GM19328 (cell line): Measurements from ENCODE around the gene PHLDA1.

ENCODE experiments used
- ATAC-seq: cut with Tn5 transposase; IDR thresholded peaks from one replicate; pipeline ENCODE4 v1.9.1; 2021; ENCODE audit warnings: mild to moderate bottlenecking, moderate library complexity; ENCODE audit not compliant: unreplicated experiment

Gene PHLDA1

DNA sequence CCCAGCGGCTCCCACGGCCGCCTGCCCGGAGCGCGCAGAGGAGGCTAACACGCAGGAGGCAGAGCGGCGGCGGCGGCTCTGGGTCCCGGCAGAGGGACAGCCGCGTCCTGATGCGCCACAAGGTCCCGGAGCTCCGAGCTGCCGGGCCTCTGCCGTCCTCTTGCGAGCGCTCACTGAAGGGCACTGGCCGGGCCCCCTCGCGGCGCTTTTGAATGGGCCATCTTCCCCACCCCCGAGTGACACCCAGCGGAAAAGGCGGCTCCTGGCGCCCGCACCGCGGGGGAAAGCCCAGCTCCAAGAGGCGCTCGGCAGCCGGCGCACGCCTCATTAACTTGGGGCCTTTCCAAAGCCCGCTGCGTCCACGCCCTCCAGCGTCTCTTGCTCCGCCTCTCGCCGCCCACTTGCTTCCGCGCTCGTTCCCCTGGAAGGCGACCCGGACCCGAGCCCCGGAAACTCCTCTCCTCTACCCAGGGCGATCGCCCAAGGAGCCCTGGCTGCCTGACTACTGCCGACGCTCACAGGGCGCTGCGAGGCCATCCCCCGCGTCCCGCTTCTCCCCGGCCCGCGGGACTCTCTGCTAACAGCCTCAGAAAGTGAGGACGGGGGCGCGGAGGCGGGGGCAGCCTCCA is at the start of gene PHLDA1:
TSS of gene PHLDA1 (minus strand) at position 363 of the 629 bp plus-strand sequence.
- ATAC-seq = peak; percentile 86

DNA sequence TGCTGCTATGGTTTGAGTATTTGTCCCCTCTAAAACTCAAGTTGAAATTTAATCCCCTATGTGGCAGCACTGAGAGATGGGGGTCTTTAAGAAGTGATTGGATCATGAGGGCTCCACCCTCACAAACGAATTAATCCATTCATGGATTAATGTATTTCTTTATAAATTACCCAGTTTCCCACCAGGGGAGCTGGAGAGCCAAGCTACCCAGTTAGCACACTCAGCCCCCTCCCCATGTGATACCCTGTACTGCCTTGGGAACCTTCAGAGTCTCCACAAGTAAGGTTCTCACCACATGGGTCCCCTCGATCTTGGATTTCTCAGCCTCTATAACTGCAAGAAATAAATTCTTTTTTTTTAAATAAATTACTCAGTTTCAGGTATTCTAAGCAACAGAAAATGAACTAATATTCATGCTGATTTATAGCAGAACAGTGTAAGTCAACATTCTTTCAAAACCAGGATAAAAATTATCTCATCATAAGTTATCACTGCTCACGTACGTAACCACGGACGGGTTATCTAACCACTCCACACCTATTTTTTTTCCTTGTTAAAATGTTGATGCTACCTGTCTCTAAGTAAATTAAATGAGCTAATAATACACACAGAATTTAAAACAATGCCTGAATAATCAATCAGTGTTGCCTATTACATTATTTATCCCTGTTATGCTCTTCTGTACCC is 49.3 kb upstream of the PHLDA1 start:
- ATAC-seq = no peak

DNA sequence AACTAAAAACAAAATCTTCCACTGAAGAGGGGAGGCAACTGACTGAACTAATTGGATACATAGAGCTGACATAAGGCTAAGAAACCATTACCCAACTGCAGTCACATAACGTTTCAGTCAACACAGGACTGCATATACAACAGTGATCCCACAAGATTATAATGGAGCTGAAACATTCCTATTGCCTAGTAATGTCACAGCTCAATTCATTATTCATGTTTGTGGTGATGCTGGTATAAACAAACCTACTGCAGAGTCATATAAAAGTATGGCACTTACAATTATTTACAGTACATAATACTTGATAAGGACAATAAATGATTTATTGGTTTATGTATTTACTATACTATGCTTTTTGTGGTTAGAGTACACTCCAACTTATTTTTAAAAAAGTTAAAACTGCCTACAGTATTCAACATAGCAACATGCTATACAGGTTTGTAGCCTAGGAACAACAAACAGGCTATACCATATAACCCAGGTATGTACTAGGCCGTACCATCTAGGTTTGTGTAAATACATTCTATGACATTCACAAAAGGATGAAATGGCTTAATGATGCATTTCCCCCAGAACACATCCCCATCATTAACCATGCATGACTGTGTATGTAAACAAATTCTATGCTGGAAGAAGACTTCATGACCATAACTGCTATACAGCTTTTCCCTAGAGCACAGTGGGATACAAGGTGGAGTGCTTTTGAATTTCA is 48.6 kb upstream of the PHLDA1 start:
- ATAC-seq = no peak

DNA sequence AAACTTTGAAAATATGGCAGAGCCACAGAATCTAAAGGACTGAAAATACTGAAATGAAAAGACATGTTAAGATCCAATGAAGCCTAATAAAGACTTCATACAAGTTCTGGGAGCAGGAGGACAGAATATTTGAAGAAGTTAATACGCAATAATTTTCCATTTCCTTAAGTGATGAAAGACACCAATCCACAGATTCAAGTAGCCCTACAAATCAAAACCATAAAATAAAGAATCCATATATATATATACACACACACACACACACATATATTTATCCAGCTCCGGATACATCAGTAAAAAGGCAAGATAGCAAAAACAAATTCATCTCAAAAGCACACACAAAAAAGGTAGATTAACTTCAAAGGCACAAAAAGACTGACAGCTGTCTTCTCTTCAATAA is 47.2 kb upstream of the PHLDA1 start:
- no peak for ATAC-seq

DNA sequence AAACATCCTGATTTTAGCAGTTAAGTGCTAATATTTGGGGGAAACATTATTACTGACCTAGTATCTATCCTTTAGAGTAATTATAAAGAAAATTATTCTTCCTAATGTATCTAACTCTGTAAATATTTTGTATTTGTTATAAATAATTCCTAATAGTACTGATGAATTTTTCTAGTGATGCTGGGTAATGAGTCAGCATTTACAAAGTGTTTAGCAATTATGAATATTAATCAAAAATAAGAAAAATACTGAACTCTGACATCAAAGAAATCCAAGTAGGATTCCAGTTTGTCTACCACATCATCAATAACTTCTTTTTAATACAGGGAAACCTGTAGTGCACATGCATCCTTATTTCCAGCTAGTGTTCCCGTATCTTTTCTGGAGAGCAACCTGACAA is 43.9 kb upstream of the PHLDA1 start:
- no peak for ATAC-seq

DNA sequence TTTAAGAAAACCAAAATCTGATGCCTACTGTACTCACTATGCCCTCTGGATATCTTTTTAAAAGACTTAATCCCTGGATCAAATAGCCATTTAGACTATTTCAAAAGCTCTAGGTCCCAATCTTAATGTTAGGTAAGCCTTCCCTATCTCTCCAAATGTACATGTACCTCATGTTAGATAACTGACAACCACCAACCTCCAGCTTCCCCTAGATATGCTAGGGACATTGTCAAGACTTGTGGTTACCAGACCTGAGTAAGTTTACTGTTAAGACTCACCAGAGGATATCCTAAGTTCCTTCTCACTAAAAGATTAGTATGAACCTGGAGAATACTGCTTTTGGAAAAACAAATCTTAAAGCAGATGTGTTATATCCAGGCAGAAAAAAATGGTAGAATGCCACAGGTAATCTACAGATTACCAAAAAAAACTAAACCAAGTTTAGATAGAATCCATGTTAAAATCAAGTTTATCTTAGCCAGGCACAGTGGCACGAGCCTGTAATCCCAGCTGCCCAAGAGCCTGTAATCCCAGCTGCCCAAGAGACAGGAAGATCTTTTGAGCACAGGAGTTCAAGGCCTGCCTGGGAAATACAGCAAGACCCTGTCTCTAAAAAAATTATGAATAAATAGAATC is 43.2 kb upstream of the PHLDA1 start:
- no peak for ATAC-seq

DNA sequence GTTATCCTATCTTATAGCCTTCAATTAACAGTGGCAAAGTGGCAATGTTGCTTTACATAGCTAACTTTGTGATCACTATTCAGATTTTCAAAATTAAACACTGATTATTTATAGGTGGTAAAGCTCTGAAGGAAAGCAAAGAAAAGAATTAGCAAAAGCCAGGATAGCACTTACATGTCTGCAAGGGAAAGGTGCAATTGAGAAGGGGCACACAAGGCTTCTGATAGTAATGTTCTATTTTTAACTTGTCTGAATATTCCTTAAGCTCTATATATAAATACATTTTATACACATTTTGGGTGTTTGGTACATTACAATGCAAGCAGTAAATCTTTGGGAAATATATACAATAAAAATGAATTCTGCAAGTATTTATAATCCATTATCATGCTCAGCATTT is 42.0 kb upstream of the PHLDA1 start:
- no peak for ATAC-seq

DNA sequence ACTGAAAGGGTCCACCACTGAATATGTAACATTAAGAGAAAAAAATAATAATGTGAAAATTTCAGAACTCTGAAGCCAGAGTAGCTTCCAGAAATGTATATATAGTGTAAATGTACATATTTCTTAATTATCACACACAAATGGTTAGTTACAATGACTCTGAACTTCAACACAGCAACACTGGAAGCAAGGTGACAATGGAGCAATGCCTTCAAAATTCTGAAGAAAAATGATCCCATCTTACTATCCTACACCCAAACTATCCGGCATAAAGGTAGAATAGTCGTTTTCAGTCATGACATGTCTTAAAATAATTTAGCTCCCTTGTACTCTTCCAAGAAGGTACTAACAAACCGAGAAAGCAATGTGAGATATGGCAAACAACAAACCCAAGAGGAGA is 41.0 kb upstream of the PHLDA1 start:
- ATAC-seq = no peak

DNA sequence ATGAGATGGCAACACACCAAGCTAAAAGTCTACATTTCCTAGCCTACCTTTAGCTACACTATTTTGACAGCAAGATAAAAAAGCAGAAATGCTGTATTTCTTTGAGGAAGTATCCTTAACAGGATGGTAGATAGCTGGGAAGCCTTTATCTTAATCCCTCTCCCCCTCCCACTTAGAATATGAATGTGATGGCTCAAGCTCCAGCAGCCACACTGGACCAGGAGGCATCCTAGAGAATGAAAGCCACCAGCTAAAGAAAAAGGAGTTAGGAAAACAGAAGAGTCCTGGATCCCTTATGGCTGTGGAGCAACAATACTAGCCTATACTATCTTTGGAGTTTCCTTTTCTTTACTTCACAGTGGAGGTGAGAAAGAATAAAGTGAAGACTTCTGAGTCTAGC is 37.8 kb upstream of the PHLDA1 start:
- no peak for ATAC-seq

DNA sequence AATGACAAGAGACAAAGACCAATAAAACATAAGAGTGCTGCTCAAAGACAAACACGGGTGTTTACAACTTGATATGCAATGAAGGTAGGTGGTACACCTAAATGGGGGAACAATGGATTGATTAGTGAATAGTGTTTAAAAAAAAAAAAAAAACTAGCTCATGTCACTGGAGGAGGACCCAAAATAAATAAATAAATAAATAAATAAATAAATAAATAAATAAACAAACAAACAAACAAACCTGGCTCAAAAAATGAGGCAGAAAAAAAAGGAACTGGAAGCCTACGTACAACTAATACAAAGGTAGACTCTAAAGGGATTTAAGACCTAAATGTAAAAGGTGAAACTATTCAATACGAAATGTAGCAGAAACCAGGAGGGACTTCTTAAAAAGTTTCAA is 34.3 kb upstream of the PHLDA1 start:
- ATAC-seq = no peak

DNA sequence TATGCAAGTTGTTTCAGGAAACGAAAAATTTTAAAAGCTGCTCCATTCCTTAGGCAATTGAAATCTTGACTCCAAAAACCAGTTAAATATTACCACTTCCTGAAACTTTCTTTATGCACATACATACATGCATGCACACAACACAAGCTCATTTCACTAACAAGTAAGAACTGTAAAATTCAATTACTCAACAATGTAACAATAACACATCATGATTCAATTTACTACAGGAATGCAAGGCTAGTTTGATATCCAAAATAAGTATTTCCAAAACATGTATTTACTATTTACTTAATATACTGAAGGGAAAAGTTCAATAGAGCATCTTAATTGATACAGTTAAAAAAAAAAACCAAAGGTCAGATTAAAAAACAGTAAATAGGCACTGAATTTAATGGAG is 33.3 kb upstream of the PHLDA1 start:
- no peak for ATAC-seq

DNA sequence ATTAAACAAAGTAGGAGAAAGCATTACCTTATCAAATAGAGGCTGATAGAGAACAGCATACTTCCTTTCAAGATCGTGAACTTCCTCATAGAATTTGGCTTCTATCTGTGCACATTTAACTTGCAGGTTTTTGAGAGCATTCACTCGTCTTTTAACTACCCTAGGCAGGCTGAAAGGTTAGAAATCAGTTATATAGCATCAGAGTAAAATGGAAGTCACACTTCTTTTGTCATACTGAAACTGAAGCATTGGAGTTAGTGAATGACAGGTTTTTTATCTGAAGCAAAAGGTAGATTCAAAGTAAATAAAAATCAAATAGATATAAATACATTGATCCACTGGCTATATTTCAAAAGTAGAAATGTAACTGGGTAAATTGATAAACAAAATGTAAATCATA is 28.5 kb upstream of the PHLDA1 start:
- no peak for ATAC-seq

DNA sequence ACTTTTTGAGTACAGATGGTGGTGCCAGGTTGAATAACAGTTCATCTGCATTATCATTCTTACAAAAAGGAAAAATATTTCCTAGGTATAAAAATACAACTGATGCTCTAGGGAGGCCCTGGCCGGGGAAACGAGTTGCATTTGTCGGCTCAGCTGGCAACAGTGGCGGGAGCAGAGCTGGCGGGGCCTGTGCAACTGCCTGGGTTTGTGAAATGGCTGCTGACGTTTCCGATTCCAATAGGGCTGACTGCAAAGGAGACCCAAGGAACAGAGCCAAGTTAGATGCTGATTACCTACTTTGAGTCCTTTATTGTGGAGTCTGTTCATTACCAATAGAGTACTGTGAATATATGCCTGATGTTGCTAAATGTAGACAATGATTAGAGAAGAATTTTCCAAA is 25.8 kb upstream of the PHLDA1 start:
- no peak for ATAC-seq

DNA sequence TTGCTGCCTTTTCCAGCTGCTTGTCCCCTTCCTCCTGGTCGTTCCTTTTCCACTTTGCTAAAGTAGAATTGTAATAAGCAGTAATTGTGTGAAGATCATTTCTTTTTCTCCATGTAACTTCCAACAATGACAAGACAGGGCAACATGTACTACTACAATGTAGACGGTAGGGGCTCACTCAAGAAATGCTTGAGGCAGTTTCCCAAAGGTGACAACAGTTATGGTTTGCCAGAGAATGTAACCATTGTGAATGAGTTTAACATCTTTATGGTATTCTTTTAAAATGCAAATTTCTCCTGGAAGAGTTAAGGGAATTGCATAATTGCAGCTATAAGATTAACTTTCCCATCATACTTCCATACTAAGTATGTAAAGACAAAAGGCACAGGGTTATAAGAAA is 23.8 kb upstream of the PHLDA1 start:
- ATAC-seq = no peak

DNA sequence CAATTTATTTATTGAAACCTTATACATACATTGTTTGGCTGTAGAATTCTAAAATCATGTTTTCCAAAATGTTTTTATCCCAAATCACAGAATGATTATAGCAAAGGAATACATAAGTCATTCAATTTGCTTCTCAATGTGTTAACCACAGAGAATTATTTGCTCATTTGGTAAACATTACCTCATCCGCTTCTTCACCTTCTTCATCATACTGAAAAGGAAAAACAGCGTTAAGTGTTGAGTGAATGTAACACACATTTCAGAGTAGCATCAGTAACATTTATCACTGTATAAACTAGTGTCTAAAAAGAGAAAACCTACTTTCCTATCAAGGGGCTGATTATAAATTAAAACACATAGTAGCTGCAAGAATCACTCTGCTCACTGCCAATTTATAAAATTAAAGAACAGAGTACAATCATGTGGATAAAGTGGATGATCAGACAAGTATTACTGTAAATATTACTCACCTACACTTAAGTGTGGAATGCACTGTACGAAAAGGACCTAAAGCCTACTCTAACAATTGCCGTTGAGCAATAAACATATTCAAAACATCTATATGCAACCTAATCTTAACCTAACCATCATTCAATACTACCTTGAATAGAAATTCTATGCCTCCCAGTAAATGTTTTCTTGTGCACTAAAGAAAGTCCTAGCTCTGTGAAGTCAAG is 18.1 kb upstream of the PHLDA1 start:
- no peak for ATAC-seq

DNA sequence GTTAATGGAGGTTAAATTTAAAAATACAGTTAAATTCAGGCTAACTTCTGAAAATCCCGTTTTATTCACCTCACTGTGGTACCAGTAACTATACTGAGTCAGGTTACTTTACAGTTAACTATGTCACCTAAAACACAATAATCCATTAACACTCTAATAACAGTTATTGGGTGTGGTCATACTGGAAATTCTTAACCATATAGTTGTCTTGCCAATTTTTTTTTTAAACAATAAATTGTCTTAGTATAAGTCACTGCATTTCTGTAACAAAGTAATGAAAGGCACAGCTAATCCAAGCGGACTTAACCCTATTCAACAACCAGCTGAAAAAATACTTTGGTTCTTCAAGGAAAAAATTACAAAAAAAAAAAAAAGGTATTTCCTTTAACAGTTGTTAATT is 16.2 kb upstream of the PHLDA1 start:
- no peak for ATAC-seq

DNA sequence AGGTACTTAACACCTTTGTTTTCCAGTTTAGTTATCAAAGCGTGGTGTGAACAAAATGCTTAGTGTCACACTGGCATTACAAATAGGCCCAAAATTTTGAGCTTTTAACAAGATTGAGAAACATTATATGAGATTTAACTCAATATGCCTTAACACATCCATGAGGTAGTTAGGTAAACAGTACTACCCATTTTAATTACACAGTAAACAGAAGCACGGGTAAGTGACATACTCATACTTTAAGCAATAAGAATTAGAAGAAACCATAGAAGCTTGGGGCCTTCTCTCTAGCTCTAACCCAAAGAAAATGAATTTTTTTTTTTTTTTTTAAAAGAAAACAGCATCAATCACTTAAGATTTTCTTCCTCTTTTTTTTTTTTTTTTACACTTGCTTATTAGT is 15.5 kb upstream of the PHLDA1 start:
- ATAC-seq = no peak

DNA sequence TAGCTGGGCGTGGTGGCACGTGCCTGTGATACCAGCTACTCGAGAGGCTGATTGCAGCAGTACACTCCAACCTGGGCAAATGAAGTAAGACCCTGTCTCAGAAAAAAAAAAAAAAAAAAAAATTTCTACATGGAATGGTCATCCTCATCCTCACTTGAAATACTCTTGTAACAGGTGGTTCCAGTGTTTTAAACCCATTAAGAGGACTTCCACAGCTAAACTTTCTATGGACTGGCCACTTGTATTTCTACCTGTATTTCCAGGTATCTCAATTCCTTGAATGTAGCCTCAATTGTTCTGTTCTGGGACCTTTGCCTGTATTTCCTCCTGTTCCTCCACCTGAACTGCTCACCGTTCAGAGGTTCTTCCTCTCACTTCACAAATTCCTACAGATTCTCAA is 11.8 kb upstream of the PHLDA1 start:
- ATAC-seq = no peak

DNA sequence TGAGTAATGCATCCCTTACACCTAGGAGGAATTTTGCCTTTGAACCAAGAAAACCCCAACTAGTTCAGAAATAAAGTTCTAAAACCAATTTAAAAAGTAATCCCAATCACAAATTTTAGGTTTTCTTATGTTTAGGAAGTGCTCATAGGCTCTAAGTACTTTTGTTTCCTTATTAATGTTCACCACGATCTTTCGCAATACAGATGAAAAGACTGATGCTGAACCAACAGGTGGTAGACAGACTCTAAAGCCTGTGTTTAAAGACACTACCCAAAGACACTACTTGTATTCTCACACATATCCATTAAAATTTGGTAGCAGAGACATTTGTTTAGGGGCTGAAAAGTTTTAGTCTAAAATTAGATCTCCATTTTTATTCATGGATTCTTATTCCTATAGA is 10.6 kb upstream of the PHLDA1 start:
- no peak for ATAC-seq

DNA sequence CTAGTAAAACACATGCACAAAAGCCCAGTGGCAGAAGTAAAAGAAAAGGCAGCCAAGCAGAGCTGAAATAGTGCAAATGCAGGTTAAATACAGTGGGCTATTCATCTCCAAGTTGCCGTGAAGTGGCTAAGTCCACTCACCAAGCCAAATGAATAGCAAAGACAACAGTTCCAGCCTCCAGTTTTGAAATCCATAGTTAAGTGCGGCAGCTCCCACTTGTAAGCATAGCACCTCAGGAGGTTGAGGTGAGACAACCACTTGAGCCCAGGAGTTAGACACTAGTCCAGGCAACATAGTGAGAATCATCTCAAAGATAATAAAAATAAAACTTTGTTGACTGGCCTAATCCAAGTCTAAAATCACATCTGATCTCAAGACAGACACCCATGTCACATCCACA is 9.8 kb upstream of the PHLDA1 start:
- ATAC-seq = no peak

DNA sequence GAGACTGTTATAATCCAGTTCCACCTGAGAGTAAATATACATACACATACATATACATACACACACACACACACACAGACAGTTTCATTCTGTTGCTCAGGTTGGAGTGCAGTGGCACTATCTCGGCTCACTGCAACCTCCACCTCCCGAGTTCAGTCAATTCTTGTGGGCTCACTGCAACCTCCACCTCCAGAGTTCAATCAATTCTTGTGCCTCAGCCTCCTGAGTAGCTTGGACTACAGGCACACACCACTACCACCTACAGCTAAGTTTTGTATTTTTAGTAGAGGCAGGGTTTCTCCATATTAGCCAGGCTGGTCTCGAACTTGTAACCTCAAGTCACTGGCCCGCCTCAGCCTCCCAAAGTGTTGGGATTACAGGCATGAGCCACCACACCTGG is 8.9 kb upstream of the PHLDA1 start:
- no peak for ATAC-seq
